HEK293T (cell line): ENCODE data around the gene FAHD2A.

Source experiments
- HDGF ChIP-seq: fragments of 450-650 bp; IDR thresholded peaks from 2 replicates; pipeline ENCODE4 v1.6.1; 2017; ENCODE audit warnings: antibody characterized with exemption, borderline replicate concordance
- SP1 ChIP-seq: fragments of 450-650 bp; IDR thresholded peaks from 2 replicates; pipeline ENCODE4 v1.6.1; 2017

DNA sequence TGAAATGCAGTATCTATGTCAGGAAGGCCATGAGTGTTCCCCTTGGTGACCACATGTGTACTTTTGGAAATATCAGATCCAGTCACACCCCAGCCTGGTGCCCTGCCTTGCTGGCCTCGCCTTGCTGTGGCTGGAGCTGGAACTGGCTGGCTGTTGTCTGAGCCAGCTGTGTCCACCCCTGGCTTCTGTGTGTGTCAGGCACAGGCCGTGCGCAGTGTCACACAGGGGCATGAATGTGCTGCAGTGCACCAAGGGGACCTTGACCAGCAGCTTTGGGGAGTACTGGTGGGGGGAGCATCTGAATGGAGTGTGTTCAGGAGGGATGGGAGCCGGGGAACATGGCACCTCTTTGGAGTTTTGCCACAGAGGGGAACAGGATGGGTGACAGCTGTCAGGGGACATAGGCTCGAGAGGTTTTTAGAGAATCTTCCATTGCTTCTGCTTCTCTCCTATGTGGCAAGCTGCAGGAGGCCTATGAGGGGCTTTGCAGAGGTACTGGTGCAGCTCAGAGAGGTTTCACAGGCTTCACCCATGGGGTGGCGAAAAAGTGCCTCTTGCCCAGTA, 44.7 kb upstream of the FAHD2A start:
- TF ChIP-seq HDGF = no peak
- no peak for TF ChIP-seq SP1
